Suprapubic skin (tissue), 4 donors: ENCODE measurements around the gene ZCCHC2. TPM values are rescaled to one million over a fixed set of nuclear protein-coding genes. Genes with fewer than 3 reads are reported as not detected.

Experiments
- DNase-seq, 2 donors: peaks; one replicate each; pipeline ENCODE4 v3.0.0-alpha.2; 2019; ENCODE audit warnings: low spot score in 2 of 2
- H3K27ac ChIP-seq: fragments of 200-600 bp; sonication (generic); one replicate; pipeline ENCODE4 v1.5.1; 2019
- H3K27me3 ChIP-seq: fragments of 200-600 bp; sonication (generic); one replicate; pipeline ENCODE4 v1.5.1; 2019
- H3K36me3 ChIP-seq: fragments of 200-600 bp; sonication (generic); one replicate; pipeline ENCODE4 v1.5.1; 2019
- H3K4me1 ChIP-seq: fragments of 200-600 bp; sonication (generic); one replicate; pipeline ENCODE4 v1.5.1; 2019
- H3K4me3 ChIP-seq: fragments of 200-600 bp; sonication (generic); one replicate; pipeline ENCODE4 v1.5.1; 2019; ENCODE audit warnings: mild to moderate bottlenecking
- H3K9me3 ChIP-seq: fragments of 200-600 bp; sonication (generic); one replicate; pipeline ENCODE4 v1.5.1; 2019
- EP300 ChIP-seq: sonication (generic); formaldehyde crosslinking; IDR thresholded peaks from one replicate; pipeline ENCODE4 v1.6.1; 2017; ENCODE audit warnings: antibody characterized with exemption
- POLR2A ChIP-seq, 2 donors: fragments of 450-650 bp; IDR thresholded peaks; one replicate each; pipeline ENCODE4 v1.6.1; 2017; ENCODE audit warnings: antibody characterized with exemption in 2 of 2, mild to moderate bottlenecking in 2 of 2, moderate library complexity in 2 of 2
- POLR2AphosphoS5 ChIP-seq, 3 donors: sonication (generic); formaldehyde crosslinking; IDR thresholded peaks; one replicate each; pipeline ENCODE4 v1.6.1; 2017; ENCODE audit warnings: antibody characterized with exemption in 3 of 3
- WGBS: methylation state at CpG from one replicate; pipeline ENCODE4 v1.1.5; 2018; 5-methylcytosine and 5-hydroxymethylcytosine counted together
- total RNA-seq, 4 donors: library from RNA; depleted of rRNA; stranded (reverse); fragments of >200 nt; gene quantifications; one replicate each; pipeline ENCODE4 v1.1.0, GENCODE V29; 2016
- TF ChIP-seq, protein P1 (sequence below), 2 donors: fragments of 200-600 bp in 1 of 2; fragments of 450-650 bp in 1 of 2; sonication (generic) in 1 of 2; IDR thresholded peaks; one replicate each; pipeline ENCODE4 v1.5.1; 2016 to 2019; ENCODE audit warnings: antibody characterized with exemption in 2 of 2, mild to moderate bottlenecking in 1 of 2, moderate library complexity in 1 of 2

ZCCHC2 gene
- 10 to 100 TPM; 22.7 to 43.5 (median 32.4) TPM for total RNA-seq

GRCh38 chr18:62522504-62523254, at the start of gene ZCCHC2:
Gene ZCCHC2 (plus strand): TSS chr18:62523025. CDS start chr18:62523425, 400 bp downstream.
- no peaks in the 10 kb centered on the region for H3K9me3 ChIP-seq
- DNase-seq: peak; percentile 98 to 99
- H3K36me3 ChIP-seq: no peaks in the 10 kb centered on the region
- H3K27me3 ChIP-seq: no peaks in the 10 kb centered on the region
- peak within 1 kb of the TSS; percentile 98 for H3K27ac ChIP-seq
- under 1% methylated on average over 46 of the region's 87 CpGs for WGBS
- H3K4me3 ChIP-seq: peak within 1 kb of the TSS; percentile 87
- peak in 1 of 2 donors; percentile 65 for TF ChIP-seq POLR2A (IDR thresholded peaks at IDR 0.05)
- TF ChIP-seq EP300: no peak
- TF ChIP-seq, protein P1, sequence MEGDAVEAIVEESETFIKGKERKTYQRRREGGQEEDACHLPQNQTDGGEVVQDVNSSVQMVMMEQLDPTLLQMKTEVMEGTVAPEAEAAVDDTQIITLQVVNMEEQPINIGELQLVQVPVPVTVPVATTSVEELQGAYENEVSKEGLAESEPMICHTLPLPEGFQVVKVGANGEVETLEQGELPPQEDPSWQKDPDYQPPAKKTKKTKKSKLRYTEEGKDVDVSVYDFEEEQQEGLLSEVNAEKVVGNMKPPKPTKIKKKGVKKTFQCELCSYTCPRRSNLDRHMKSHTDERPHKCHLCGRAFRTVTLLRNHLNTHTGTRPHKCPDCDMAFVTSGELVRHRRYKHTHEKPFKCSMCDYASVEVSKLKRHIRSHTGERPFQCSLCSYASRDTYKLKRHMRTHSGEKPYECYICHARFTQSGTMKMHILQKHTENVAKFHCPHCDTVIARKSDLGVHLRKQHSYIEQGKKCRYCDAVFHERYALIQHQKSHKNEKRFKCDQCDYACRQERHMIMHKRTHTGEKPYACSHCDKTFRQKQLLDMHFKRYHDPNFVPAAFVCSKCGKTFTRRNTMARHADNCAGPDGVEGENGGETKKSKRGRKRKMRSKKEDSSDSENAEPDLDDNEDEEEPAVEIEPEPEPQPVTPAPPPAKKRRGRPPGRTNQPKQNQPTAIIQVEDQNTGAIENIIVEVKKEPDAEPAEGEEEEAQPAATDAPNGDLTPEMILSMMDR (IDR thresholded peaks at IDR 0.05): no peak
- TF ChIP-seq POLR2AphosphoS5 (IDR thresholded peaks at IDR 0.05): peak in 2 of 3 donors; percentile 78 to 81
- peaks cover 29% of the 10 kb centered on the region for H3K4me1 ChIP-seq

GRCh38 chr18:62479574-62479973, 43.3 kb upstream of the ZCCHC2 start:
- no peaks in the 10 kb centered on the region for H3K36me3 ChIP-seq
- 82% methylated on average over 1 of the region's 1 CpG for WGBS
- H3K27me3 ChIP-seq: peaks cover 3% of the 10 kb centered on the region
- H3K4me1 ChIP-seq: no peaks in the 10 kb centered on the region
- H3K4me3 ChIP-seq: no peak overlapping the region
- DNase-seq: no peak
- TF ChIP-seq EP300 (no peak), POLR2A (IDR thresholded peaks at IDR 0.05) (no peak), POLR2AphosphoS5 (IDR thresholded peaks at IDR 0.05) (no peak)
- TF ChIP-seq, protein P1 (IDR thresholded peaks at IDR 0.05): no peak
- H3K27ac ChIP-seq: no peak overlapping the region
- H3K9me3 ChIP-seq: peaks cover 15% of the 10 kb centered on the region

DNA sequence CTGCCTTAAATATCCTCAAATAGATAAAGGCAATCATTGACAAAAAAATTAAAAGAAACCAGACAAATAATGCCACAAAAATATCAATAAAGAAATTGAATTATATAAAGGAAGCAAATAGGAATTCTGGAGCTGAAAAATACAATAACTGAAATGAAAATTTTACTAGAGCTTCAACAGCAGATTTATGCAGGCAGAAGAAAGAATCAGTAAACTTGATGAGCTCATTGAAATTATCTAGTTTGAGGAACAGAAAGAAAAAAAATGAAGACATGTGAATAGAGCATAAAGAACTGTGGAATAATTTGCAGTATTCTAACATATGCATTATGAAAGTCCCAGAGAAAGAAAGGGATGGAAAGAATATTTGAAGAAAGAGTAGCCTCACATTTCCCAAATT, 41.9 kb upstream of the ZCCHC2 start:
- no peak for DNase-seq
- H3K4me3 ChIP-seq: no peak overlapping the region
- peaks cover 6% of the 10 kb centered on the region for H3K4me1 ChIP-seq
- TF ChIP-seq, protein P1 (IDR thresholded peaks at IDR 0.05): no peak
- TF ChIP-seq POLR2AphosphoS5 (IDR thresholded peaks at IDR 0.05) (no peak), POLR2A (IDR thresholded peaks at IDR 0.05) (no peak)
- H3K27ac ChIP-seq: no peak overlapping the region
- peaks cover 4% of the 10 kb centered on the region for H3K27me3 ChIP-seq
- H3K9me3 ChIP-seq: peaks cover 15% of the 10 kb centered on the region
- no peaks in the 10 kb centered on the region for H3K36me3 ChIP-seq

- H3K36me3 ChIP-seq: no peaks in the 10 kb centered on the region
- peaks cover 15% of the 10 kb centered on the region for H3K9me3 ChIP-seq
- H3K27me3 ChIP-seq: peaks cover 4% of the 10 kb centered on the region
- H3K27ac ChIP-seq: no peak overlapping the region
- TF ChIP-seq POLR2AphosphoS5 (IDR thresholded peaks at IDR 0.05): no peak
- TF ChIP-seq, protein P1 (IDR thresholded peaks at IDR 0.05): no peak
- no peak for TF ChIP-seq EP300
- TF ChIP-seq POLR2A (IDR thresholded peaks at IDR 0.05): no peak
- peaks cover 9% of the 10 kb centered on the region for H3K4me1 ChIP-seq
- 73% methylated on average over 8 of the region's 8 CpGs for WGBS
- DNase-seq: no peak
- no peak overlapping the region for H3K4me3 ChIP-seq
These were observed 37.9 kb upstream of the ZCCHC2 start for GRCh38 chr18:62484941-62485340.

GRCh38 chr18:62485684-62486083, 37.1 kb upstream of the ZCCHC2 start:
- no peak for TF ChIP-seq EP300
- TF ChIP-seq, protein P1 (IDR thresholded peaks at IDR 0.05): no peak
- no peak for TF ChIP-seq POLR2AphosphoS5 (IDR thresholded peaks at IDR 0.05)
- no peak for TF ChIP-seq POLR2A (IDR thresholded peaks at IDR 0.05)
- Histone ChIP-seq H3K27me3 (peaks cover 4% of the 10 kb centered on the region), H3K4me3 (no peak overlapping the region), H3K4me1 (peaks cover 9% of the 10 kb centered on the region), H3K36me3 (no peaks in the 10 kb centered on the region), H3K9me3 (peaks cover 9% of the 10 kb centered on the region), H3K27ac (peak overlapping the region; percentile 30)
- DNase-seq: no peak
- WGBS: 35% methylated on average over 9 of the region's 9 CpGs
